T-helper 2 cell (primary cell): Measurements from ENCODE around the gene MPRIP.

Experiments
- DNase-seq, 5 experiments: peaks; one replicate each; pipeline versions ENCODE4 v3.0.0 to v3.0.0-alpha.2; 2012 to 2022

MPRIP gene

GRCh38 chr17:17028059-17028877 is 14.0 kb upstream of the MPRIP start:
- DNase-seq = no peak

DNA sequence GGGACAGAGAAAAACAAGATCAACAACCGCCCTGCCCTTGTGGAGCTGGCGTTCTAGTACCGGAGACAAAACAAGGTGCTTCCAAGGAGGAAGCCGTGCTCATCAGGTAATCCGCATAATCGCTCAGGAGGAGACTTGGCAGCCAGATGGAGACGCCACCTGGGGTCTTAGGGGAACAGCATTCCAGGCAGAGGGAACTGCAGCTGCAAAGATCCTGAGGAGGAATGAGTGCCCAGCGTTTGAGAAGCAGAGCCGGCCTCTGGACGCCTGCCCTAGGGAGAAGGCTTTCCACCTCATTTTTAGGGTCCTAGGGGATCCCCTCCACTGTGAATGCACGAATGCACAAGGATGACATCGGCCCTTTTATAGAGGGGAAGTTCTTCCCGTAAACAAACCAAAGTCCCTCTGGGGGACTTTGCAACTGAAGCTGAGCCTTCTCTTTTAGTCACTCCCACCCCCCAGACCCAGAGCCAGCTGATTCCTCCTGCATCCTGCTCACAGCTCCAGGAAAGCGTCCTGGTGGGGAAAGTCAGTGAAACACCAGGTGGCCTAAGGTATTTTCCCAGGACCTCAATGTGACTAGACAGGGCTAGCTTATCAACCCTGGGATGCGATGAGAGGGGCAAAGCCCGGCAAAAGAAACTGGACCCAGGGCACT is 13.2 kb upstream of the MPRIP start:
- DNase-seq = no peak

GRCh38 chr17:17029938-17030337 is 12.3 kb upstream of the MPRIP start:
- no peak for DNase-seq

GRCh38 chr17:17030515-17031211 is 11.6 kb upstream of the MPRIP start:
- DNase-seq = no peak

- no peak for DNase-seq
Observed at GRCh38 chr17:17032131-17032692, 10.0 kb upstream of the MPRIP start.

GRCh38 chr17:17033466-17033865 is 8.8 kb upstream of the MPRIP start:
- DNase-seq = no peak

GRCh38 chr17:17034026-17034425 is 8.2 kb upstream of the MPRIP start:
- DNase-seq = no peak

GRCh38 chr17:17034496-17035075 is 7.7 kb upstream of the MPRIP start:
- DNase-seq = no peak

- no peak for DNase-seq
Observed at GRCh38 chr17:17035490-17035889, 6.8 kb upstream of the MPRIP start.

GRCh38 chr17:17035920-17036523 is 6.2 kb upstream of the MPRIP start:
- DNase-seq = no peak

GRCh38 chr17:17036524-17036998 is 5.7 kb upstream of the MPRIP start:
- no peak for DNase-seq

DNA sequence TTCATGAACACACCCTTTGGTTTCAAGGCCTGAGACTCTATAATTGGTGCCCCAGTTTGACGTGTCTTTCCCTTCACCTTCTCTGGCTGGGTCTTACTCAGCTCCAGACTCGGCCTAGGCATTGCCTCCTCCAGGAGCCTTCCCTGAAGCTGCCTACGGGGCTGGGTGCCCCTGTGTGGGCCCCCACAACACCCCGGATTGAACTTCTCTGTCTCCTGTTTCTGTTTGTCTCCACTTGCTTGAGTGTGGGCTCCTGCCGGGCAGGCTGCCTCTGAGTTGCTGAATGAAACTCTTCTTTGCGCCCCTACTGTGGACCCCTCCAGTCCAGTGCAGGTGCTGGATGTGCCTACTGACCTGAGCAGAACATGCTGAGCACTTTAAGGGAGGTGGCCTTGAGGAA is 2.3 kb upstream of the MPRIP start:
- no peak for DNase-seq

DNA sequence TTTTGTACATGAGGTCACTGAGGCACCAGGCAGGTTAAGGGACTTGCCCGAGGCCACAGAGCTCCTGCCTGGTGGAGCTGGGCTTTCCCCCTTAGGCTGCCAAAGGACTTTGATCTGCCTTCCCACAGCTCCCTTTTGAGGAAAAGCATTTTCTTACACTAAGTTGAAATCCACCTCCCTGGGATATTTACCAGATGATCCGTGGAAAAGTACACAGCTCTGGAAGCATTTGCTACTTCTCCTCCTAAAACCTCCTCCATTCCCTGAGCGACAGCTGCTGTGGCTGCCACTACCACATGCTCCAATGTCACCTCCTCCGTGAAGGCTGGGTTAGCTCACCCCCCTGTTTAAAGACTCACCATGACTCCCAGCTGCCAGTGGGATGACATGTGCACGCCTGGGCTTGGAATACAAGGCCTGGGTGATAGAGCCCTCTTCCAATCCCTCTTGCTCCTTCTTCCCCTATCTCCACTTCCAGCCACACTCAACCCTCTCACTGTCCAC is 1.2 kb upstream of the MPRIP start:
- DNase-seq = no peak

GRCh38 chr17:17041571-17042383 is 480 bp upstream of the MPRIP start:
- peak; percentile 92 to 98 (median 96) for DNase-seq

DNA sequence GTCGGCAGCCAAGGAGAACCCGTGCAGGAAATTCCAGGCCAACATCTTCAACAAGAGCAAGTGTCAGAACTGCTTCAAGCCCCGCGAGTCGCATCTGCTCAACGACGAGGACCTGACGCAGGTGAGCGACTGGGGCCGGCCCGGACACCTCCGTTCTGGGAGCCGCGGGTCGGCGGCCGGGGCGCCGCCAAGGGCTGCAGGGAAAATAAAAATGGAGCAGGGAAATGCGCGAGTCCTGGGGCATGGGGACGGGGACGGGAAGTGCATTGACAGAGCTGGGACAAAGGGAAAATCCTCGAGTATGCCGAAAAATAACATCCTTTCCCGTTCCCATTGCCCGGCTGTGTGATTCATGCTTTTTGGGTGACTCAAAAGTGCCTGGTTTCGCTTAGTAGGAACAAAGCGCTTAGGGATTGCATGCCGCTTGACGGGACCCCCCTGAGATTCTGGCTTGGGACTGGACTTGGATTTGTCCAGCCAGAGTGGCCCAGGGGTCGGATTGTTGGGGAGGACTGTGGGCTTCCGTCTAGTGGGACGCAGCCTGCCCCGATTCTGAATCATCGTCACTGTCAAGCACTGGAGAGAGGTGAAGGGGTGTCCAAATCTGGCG is 699 bp downstream of the MPRIP start:
- peak in 2 of 5 experiments; percentile 13 to 30 for DNase-seq

- peak in 1 of 5 experiments; percentile 11 for DNase-seq
Observed at GRCh38 chr17:17043461-17044271, 1.4 kb downstream of the MPRIP start.

GRCh38 chr17:17044846-17045561 is 2.7 kb downstream of the MPRIP start:
- DNase-seq = peak in 1 of 5 experiments; percentile 46

DNA sequence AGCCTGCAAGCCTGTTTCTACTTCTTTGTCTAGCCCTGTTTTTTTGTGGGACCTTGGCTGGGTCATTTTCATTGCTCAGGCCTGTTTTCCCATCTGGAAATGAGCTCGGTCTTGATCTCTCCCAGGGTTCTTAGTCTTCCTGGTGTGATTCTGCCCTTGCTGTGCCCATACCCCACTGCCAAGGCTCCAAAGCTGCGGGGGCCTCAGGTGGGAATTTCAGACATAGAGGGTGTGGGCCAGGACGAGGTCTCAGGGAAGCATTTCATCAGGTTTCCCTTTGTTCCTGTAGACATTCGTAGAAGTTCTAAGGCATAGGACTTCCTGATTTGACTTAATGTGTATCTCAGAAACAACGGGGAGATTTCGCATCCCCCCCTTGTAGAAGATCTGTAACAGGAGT is 5.8 kb downstream of the MPRIP start:
- no peak for DNase-seq
